HG02610 (cell line): ENCODE results near the gene ADCYAP1.

Experiments used
- ATAC-seq: cut with Tn5 transposase; IDR thresholded peaks from one replicate; pipeline ENCODE4 v1.9.1; 2021; ENCODE audit warnings: mild to moderate bottlenecking, moderate library complexity; ENCODE audit not compliant: unreplicated experiment

Gene ADCYAP1

DNA sequence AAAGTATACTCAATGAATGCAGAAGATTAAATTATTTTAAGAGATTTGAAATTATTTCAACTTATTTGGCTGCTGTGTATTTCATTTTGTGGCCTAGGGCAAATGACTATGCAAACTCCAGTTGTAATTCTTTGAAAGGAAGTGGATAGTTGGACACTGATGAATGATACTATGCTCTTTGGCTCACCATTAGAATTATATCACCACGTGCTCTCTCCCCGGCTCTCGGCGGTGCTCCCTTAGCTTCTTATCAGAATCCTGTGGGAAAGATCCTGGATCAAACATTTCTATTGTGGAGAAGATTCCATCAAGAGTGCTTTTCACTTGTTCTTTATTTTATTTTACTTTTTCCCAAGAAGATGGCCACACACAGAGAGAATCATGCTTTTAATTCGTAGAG lies 55.2 kb downstream of the ADCYAP1 start:
- no peak for ATAC-seq
